Sciatic nerve (tissue), 2 donors: ENCODE measurements around the gene HAUS1. TPM values are rescaled to one million over a fixed set of nuclear protein-coding genes. Genes with fewer than 3 reads are reported as not detected.

Source experiments
- ATAC-seq: fragments of 200-7000 bp; cut with Tn5 transposase; one replicate; pipeline ENCODE4 v1.9.1; 2020; ENCODE audit warnings: mild to moderate bottlenecking, moderate library complexity
- DNase-seq: peaks from one replicate; pipeline ENCODE4 v3.0.0-alpha.2; 2020; ENCODE audit warnings: low spot score
- intact Hi-C: fragments of 100-400 bp; cut with DNase I; formaldehyde crosslinking; loops from one replicate; pipeline ENCODE4 v1.14.2; 2022
- total RNA-seq: library from RNA; stranded (reverse); fragmentation: NEBNext Ultra II Directional; extraction: Animal tissue kit (Norgen Biotek cat#: 25700); gene quantifications from one replicate; pipeline ENCODE4 v1.2.1, GENCODE V29; 2021
- donor health status: DM: no; HTN: no; CAD: no.
- donor health status: DM: no; HTN: no; CAD: no.

HAUS1 gene
- total RNA-seq, 1 donor from 2014 or later, result 23.8 TPM

DNA sequence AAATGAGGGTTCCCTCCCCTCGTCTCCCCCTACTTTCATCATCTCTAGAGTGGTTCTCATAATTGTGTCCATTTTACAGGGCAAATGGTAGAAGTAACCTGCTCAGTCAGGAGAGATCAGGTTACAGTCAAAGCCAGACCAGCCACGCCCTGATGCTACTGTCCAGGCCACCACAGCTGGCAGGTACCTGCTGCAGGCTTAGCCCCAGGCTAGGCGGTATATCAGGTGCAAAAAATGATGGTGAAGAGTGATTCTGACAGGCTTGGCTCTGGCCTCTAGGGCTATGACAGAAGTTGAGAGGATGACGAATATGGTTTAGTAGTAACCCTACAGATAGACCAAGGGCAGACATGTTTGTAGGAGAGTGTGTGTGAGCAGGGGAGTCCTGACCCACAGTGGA, 67.1 kb downstream of the HAUS1 start:
- no peak for ATAC-seq
- DNase-seq, result no peak
- intact Hi-C loops, result loop anchor here (10.0 kb wide), 1 partner anchor 483 kb away; the partner anchor contains the start of gene LOXHD1

DNA sequence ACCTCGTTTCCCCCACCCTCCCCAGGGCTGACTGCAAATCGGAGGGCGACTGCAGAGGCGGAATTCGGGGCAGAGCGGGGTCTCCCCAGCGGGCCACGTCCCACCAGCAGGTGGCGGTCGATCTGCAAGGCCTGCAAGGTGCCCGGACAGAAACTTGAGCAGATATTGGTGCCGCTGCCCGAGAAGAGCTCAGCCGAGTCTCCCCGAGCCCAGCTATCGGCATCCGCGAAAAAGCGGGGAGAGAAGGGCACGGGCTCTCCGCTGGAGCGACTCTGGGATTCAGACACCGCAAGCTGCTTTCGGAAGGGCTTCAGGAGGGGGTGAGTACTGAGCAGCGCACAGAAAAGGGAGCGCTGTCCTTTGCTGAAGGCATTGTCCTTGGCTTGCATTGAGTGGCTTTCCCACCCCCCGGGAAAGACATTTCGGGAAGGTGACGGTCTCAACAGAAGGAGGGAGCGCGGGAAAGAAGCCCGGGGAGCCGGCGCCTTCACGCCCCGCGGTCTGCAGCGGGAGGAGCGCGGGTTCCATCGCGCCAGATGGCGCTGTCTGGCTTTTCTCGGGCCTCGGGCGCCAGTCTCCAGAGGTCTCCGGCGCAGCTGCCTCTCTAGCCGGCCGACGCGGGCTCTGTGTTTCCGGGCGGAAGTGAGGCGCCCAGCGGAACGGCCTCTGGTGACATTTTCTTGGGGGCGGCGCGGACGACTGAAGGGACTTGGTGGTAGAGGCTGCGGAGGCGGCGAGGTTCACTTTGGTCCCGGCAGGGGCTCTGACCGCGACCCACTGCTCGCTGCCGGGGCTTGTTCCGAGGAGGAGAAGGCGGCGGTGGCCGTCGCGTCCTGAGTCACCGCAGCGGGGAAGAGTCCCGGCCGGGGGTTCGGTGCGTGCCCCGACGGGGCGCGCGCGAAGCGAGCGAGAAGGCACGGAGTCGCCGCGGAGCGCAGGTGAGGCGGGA, 69.5 kb downstream of the HAUS1 start:
- peak; percentile 99 for ATAC-seq
- peak; percentile 96 for DNase-seq
- intact Hi-C loops, result loop anchor here (10.0 kb wide), 1 partner anchor 481 kb away; the partner anchor contains the start of gene LOXHD1

- intact Hi-C loops, result loop anchor here (10.0 kb wide), 1 partner anchor 480 kb away; the partner anchor contains the start of gene LOXHD1
- ATAC-seq (no peak), DNase-seq (peak; percentile 61)
Measured at GRCh38 chr18:46174342-46175041, 70.3 kb downstream of the HAUS1 start.

GRCh38 chr18:46176001-46176400, 71.8 kb downstream of the HAUS1 start:
- intact Hi-C loops, result loop anchor here (10.0 kb wide), 1 partner anchor 479 kb away; the partner anchor contains the start of gene LOXHD1

More at GRCh38 chr18:46176001-46176400, 71.8 kb downstream of the HAUS1 start:
- DNase-seq (no peak), ATAC-seq (no peak)

Other genes starting within 250 kb of the HAUS1 start
- gene EPG5, start 137.1 kb upstream of the HAUS1 start, total RNA-seq, result 40.3 TPM
- gene PSTPIP2, start 32.1 kb upstream of the HAUS1 start, total RNA-seq, result 10.0 TPM
- 200 TPM for gene ATP5F1A, start 6.1 kb upstream of the HAUS1 start, total RNA-seq